Measurements from ENCODE around the gene ATP8B4. TPM values are rescaled to one million over a fixed set of nuclear protein-coding genes. Genes with fewer than 3 reads are reported as not detected.

ATP8B4 gene
- total and polyA plus RNA-seq, 2 of the 8 experiments (the other 6 are each of a cell fraction or from before 2014, with no cell fraction given): 0.17 to 0.24 TPM

DNA sequence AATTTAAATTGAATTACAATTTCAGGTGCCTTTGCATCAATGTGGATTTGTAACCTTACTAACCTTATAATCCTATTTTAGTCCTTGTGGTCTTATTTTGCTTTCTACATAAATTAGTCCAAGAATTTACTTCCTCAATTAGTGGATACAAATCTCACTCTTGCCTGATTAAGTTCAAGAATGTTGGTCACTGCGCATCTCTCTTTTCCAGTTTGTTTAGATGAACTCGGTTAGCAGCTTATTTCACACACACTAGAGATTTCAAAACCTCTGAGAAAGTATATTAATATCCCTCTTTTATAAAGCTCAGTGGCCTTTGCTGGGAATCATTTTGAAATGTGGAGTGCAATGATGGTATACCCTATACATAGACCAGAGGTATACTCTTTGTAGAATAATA, 254.8 kb downstream of the ATP8B4 start:
- no peak for DNase-seq (ENCODE audit: low read depth in 1 of 2, low spot score in 2 of 2)
- Histone ChIP-seq H2BK15ac (ENCODE audit: low read length) (no peak overlapping the region), H3K9ac (replicated peaks in 1 of 4; ENCODE audit: extremely low read depth in 1 of 4, low read depth in 3 of 4, low read length in 3 of 4) (no peak overlapping the region), H3K79me2 (ENCODE audit: control insufficient read depth in 1 of 2, insufficient read depth in 2 of 2, low read length in 2 of 2) (no peaks in the 10 kb centered on the region), H3K79me1 (ENCODE audit: low read depth, low read length) (no peaks in the 10 kb centered on the region), H4K20me1 (replicated peaks in 1 of 2; ENCODE audit: control insufficient read depth in 1 of 2, insufficient read depth in 2 of 2, low read length in 2 of 2) (no peaks in the 10 kb centered on the region), H2BK12ac (ENCODE audit: low read depth, low read length) (no peak overlapping the region), H3K4me1 (replicated peaks in 1 of 4; ENCODE audit: control insufficient read depth in 3 of 4, insufficient read depth in 4 of 4, low read length in 3 of 4) (no peaks in the 10 kb centered on the region), H3K23ac (ENCODE audit: insufficient read length) (no peak overlapping the region), H2AK5ac (ENCODE audit: low read depth, low read length) (no peak overlapping the region), H3K36me3 (ENCODE audit: control insufficient read depth in 2 of 4, insufficient read depth in 4 of 4, low read length in 3 of 4) (no peaks in the 10 kb centered on the region), H4K5ac (ENCODE audit: insufficient read length, low read depth, low read length) (no peak overlapping the region), H3K27ac (ENCODE audit: low read depth, low read length) (no peak overlapping the region), H3K4me3 (ENCODE audit: extremely low read depth in 1 of 4, insufficient read depth in 2 of 4, low read depth in 3 of 4, low read length in 4 of 4) (no peak overlapping the region), H3K4me2 (ENCODE audit: insufficient read depth in 1 of 2, low read depth in 2 of 2, low read length in 2 of 2) (no peak overlapping the region), H3K27me3 (replicated peaks in 1 of 4; ENCODE audit: control insufficient read depth in 3 of 4, extremely low read depth in 1 of 4, insufficient read depth in 3 of 4, low read length in 3 of 4) (no peaks in the 10 kb centered on the region), H3K14ac (ENCODE audit: insufficient read length) (no peak overlapping the region), H4K8ac (ENCODE audit: extremely low read depth, insufficient read depth, low read length) (no peak overlapping the region), H3K4ac (replicated peaks; ENCODE audit: insufficient read length, low read depth, low read length) (no peak overlapping the region), H2BK5ac (ENCODE audit: low read depth, low read length) (no peak overlapping the region), H2BK20ac (ENCODE audit: low read length) (no peak overlapping the region), H3K9me3 (ENCODE audit: insufficient read depth in 2 of 2, low read depth in 1 of 2, low read length in 1 of 2) (peaks cover 0 to 7% of the 10 kb centered on the region in 2 experiments; a peak in 1 of 4 replicates), H3K56ac (replicated peaks; ENCODE audit: insufficient read length, low read depth, low read length) (no peak overlapping the region), H3K18ac (ENCODE audit: extremely low read depth, low read length) (no peak overlapping the region), H2AFZ (ENCODE audit: low read length) (no peak overlapping the region), H2BK120ac (replicated peaks; ENCODE audit: low read depth, low read length) (no peak overlapping the region), H3K23me2 (ENCODE audit: low read depth, low read length) (no peaks in the 10 kb centered on the region), H4K91ac (replicated peaks; ENCODE audit: insufficient read length, low read length) (no peak overlapping the region)
- 95% methylated on average over 2 of the region's 2 CpGs; no CpG with 5 or more reads in 1 of the 2 experiments for WGBS, 2 experiments (ENCODE audit: extremely low coverage in 1 of 2, insufficient coverage in 1 of 2, insufficient read length in 1 of 2, insufficient replicate concordance in 2 of 2, low coverage in 1 of 2, low lambda C conversion rate in 2 of 2, missing lambda C conversion rate in 1 of 2)
- ChIA-PET CTCF (ENCODE audit: partially characterized antibody) (interaction anchor here (1.3 to 6.0 kb wide), 2 partner anchors 12 to 628 kb away, joined by 4 to 38 read pairs; no protein-coding TSS in a partner anchor), POLR2A (ENCODE audit: partially characterized antibody) (no interaction called here)
- no peak for FAIRE-seq
- TF ChIP-seq TBP (IDR thresholded peaks at IDR 0.05; ENCODE audit: low read depth, low read length) (no peak), FOSL1 (IDR thresholded peaks at IDR 0.05; ENCODE audit: insufficient read depth, low read depth, low read length) (no peak), CTCF (IDR thresholded peaks at IDR 0.05; ENCODE audit: control extremely low read depth in 1 of 3, insufficient read depth in 1 of 3, low read depth in 1 of 3, low read length in 3 of 3) (no peak), RFX5 (IDR thresholded peaks at IDR 0.05; ENCODE audit: borderline replicate concordance, low read depth, low read length) (no peak), YY1 (IDR thresholded peaks at IDR 0.05; ENCODE audit: low read depth, low read length) (no peak), SIX5 (IDR thresholded peaks at IDR 0.05; ENCODE audit: low read depth, low read length) (no peak), SP1 (IDR thresholded peaks at IDR 0.05; ENCODE audit: low read depth, low read length) (no peak), BRCA1 (IDR thresholded peaks at IDR 0.05; ENCODE audit: low read depth, low read length) (no peak)
